A549 (cell line): ENCODE data around the gene CDCA3. TPM values are rescaled to one million over a fixed set of nuclear protein-coding genes. Genes with fewer than 3 reads are reported as not detected.
"Not testable (repeated sequence)": the region's sequence is repeated elsewhere in the genome, so short reads cannot be mapped to it uniquely, and the experiment has no call there.

ENCODE experiments used
- ATAC-seq, 2 experiments: fragments of 200-7000 bp in 1 of 2; fragments of >200 bp in 1 of 2; cut with Nextera tagmentation in 1 of 2; cut with Tn5 transposase in 1 of 2; 3 replicates each; pipeline versions ENCODE4 v1.8.0 to v1.9.1; 2018 to 2020; ENCODE audit warnings: mild to moderate bottlenecking in 1 of 2, moderate library complexity in 1 of 2
- CTCF ChIA-PET: fragments of 300-600 bp; sonication (Branson Sonifier 250); formaldehyde crosslinking; extraction: SDS; loops from one replicate; lab custom pipeline; 2021; ENCODE audit warnings: antibody characterized with exemption, inconsistent platforms; lab: Yijun Ruan, JAX
- POLR2A ChIA-PET: fragments of 350-600 bp; formaldehyde crosslinking; extraction: SDS; loops from one replicate; lab custom pipeline; 2021; ENCODE audit warnings: antibody characterized with exemption, inconsistent platforms; lab: Yijun Ruan, JAX
- DNase-seq, 2 experiments: peaks; one replicate each; pipeline versions ENCODE4 v3.0.0 to v3.0.0-alpha.2; 2011 to 2016; ENCODE audit warnings: low read depth in 1 of 2, low spot score in 1 of 2
- FAIRE-seq: peaks from 2 replicates; lab custom pipeline; 2011; peaks lifted over from hg19 to GRCh38; lab: Jason Lieb, UNC
- H3K27ac ChIP-seq, 2 experiments: fragments of >200 bp; sonication (Bioruptor Twin); formaldehyde crosslinking; 3 replicates each; pipeline ENCODE4 v1.5.1; 2016 to 2017
- H3K4me1 ChIP-seq: fragments of >200 bp; sonication (Bioruptor Twin); formaldehyde crosslinking; 3 replicates; pipeline ENCODE4 v1.6.1; 2016
- H3K4me2 ChIP-seq: fragments of >200 bp; sonication (Bioruptor Twin); formaldehyde crosslinking; 3 replicates; pipeline ENCODE4 v1.6.1; 2016
- H3K4me3 ChIP-seq: fragments of >200 bp; sonication (Bioruptor Twin); formaldehyde crosslinking; 3 replicates; pipeline ENCODE4 v1.5.1; 2016
- H3K9me3 ChIP-seq: fragments of >200 bp; sonication (Bioruptor Twin); formaldehyde crosslinking; 3 replicates; pipeline ENCODE4 v1.6.1; 2016
- BCL3 ChIP-seq: fragments of >200 bp; sonication (Bioruptor Twin); formaldehyde crosslinking; IDR thresholded peaks from 3 replicates; pipeline ENCODE4 v1.6.1; 2016
- CBX8 ChIP-seq: fragments of 200-600 bp; sonication (generic); IDR thresholded peaks from 2 replicates; pipeline ENCODE4 v1.6.1; 2016
- CTCF ChIP-seq: fragments of >200 bp; sonication (Bioruptor Twin); formaldehyde crosslinking; IDR thresholded peaks from 3 replicates; pipeline ENCODE4 v1.5.1; 2016
- ESRRA ChIP-seq: fragments of 150-350 bp; IDR thresholded peaks from 2 replicates; pipeline ENCODE4 v1.6.1; 2014; ENCODE audit warnings: mild to moderate bottlenecking, low read length, borderline replicate concordance
- FOSB ChIP-seq: fragments of 250-450 bp; sonication (Bioruptor Pico); IDR thresholded peaks from 2 replicates; pipeline ENCODE4 v1.5.0; 2020; ENCODE audit warnings: mild to moderate bottlenecking, moderate library complexity
- GATA3 ChIP-seq: IDR thresholded peaks from 2 replicates; pipeline ENCODE4 v1.6.1; 2012; ENCODE audit warnings: borderline replicate concordance
- HDAC2 ChIP-seq: fragments of 200-600 bp; sonication (generic); IDR thresholded peaks from 2 replicates; pipeline ENCODE4 v1.6.1; 2016
- JUN ChIP-seq, 2 experiments: fragments of >200 bp; sonication (Bioruptor Twin); formaldehyde crosslinking; IDR thresholded peaks; 2 replicates in 1 of 2; 3 replicates in 1 of 2; pipeline ENCODE4 v1.6.1; 2016 to 2017
- KDM1A ChIP-seq: fragments of 200-600 bp; sonication (generic); IDR thresholded peaks from 2 replicates; pipeline ENCODE4 v1.6.1; 2016; ENCODE audit warnings: low read depth, mild to moderate bottlenecking
- MAX ChIP-seq: IDR thresholded peaks from 2 replicates; pipeline ENCODE4 v1.6.1; 2012
- MAZ ChIP-seq: fragments of 150-350 bp; IDR thresholded peaks from 2 replicates; pipeline ENCODE4 v1.6.1; 2014; ENCODE audit warnings: antibody characterized with exemption, low read depth, low read length, borderline replicate concordance
- PBX3 ChIP-seq: IDR thresholded peaks from 2 replicates; pipeline ENCODE4 v1.6.1; 2012
- PHF8 ChIP-seq: fragments of 200-600 bp; sonication (generic); IDR thresholded peaks from 2 replicates; pipeline ENCODE4 v1.6.1; 2016; ENCODE audit warnings: low read depth, mild to moderate bottlenecking, antibody characterized with exemption, moderate library complexity, borderline replicate concordance
- POLR2A ChIP-seq: IDR thresholded peaks from 2 replicates; pipeline ENCODE4 v1.6.1; 2012; ENCODE audit warnings: mild to moderate bottlenecking, low read length
- POLR2AphosphoS2 ChIP-seq: conservative IDR thresholded peaks from 2 replicates; pipeline ENCODE4 v1.6.1; 2012; ENCODE audit warnings: low read length, improper control_type of control experiment, inconsistent platforms
- SMC3 ChIP-seq: fragments of >200 bp; sonication (Bioruptor Twin); formaldehyde crosslinking; IDR thresholded peaks from 3 replicates; pipeline ENCODE4 v1.6.1; 2018; ENCODE audit warnings: inconsistent platforms
- SREBF2 ChIP-seq: fragments of 450-650 bp; IDR thresholded peaks from 2 replicates; pipeline ENCODE4 v1.6.1; 2014; ENCODE audit warnings: mild to moderate bottlenecking, moderate library complexity
- ZC3H11A ChIP-seq: fragments of 450-650 bp; IDR thresholded peaks from 2 replicates; pipeline ENCODE4 v1.6.1; 2014; ENCODE audit warnings: antibody characterized with exemption, mild to moderate bottlenecking
- ZNF302 ChIP-seq: fragments of 250-450 bp; sonication (Bioruptor Pico); IDR thresholded peaks from 2 replicates; pipeline ENCODE4 v1.9.0; 2021; ENCODE audit warnings: inconsistent platforms, mild to moderate bottlenecking, moderate library complexity
- ZSCAN20 ChIP-seq: fragments of 250-450 bp; sonication (Bioruptor Pico); IDR thresholded peaks from 2 replicates; pipeline ENCODE4 v1.8.0; 2022; ENCODE audit warnings: mild to moderate bottlenecking, moderate library complexity
- WGBS: methylation state at CpG from one replicate; pipeline ENCODE4 v1.1.6; 2017; ENCODE audit errors: missing lambda C conversion rate; 5-methylcytosine and 5-hydroxymethylcytosine counted together
- polyA plus RNA-seq, 4 experiments: library from polyadenylated mRNA; depleted of rRNA in 3 of 4; stranded (reverse); fragments of >200 nt; fragmentation: RNase III in 1 of 4; extraction: RNeasy Plus Mini Kit Qiagen cat#74134 plus additional on column Dnase treatment in 1 of 4; gene quantifications; 2 replicates in 3 of 4; 3 replicates in 1 of 4; pipeline ENCODE4 v1.2.3, GENCODE V29; 2011 to 2017

CDCA3 gene
- polyA plus RNA-seq, 2 of the 4 experiments (the other 2 are of a cell fraction): 57.5 to 80.2 TPM

GRCh38 chr12:6871052-6871957 is 20.2 kb upstream of the CDCA3 start:
- TF ChIP-seq ZSCAN20 (no peak), ZC3H11A (no peak), POLR2AphosphoS2 (peak; percentile 79), PHF8 (no peak), CBX8 (no peak), JUN (IDR thresholded peaks at IDR 0.05) (peak; percentile 58 to 62; a peak in 3 of 5 replicates), PBX3 (peak; percentile 88), POLR2A (peak; percentile 65), MAX (peak; percentile 35; the same call in 1 of the 2 replicates), ZNF302 (no peak), SREBF2 (no peak), SMC3 (no peak), GATA3 (peak; percentile 40), HDAC2 (no peak), BCL3 (peak; percentile 30; the same call in 1 of the 3 replicates), KDM1A (no peak), FOSB (no peak), MAZ (no peak)
- ChIA-PET CTCF (interaction anchor here (0.5 to 17.9 kb wide), 21 partner anchors 8 to 416 kb away, joined by 3 to 399 read pairs (median 15); partner anchors contain the start of genes ATN1, C12orf57, CDCA3 and ENO2), POLR2A (interaction anchor here (0.9 to 6.0 kb wide), 3 partner anchors 21 to 90 kb away, joined by 3 to 105 read pairs (median 30); partner anchors contain the start of genes C12orf57 and RNU7-1)
- DNase-seq (peak; percentile 76 to 82), ATAC-seq (peak; percentile 26 to 59), FAIRE-seq (no peak)
- WGBS: 42% methylated on average over 8 of the region's 12 CpGs
- Histone ChIP-seq H3K4me1 (peaks cover 50% of the 10 kb centered on the region), H3K27ac (peak overlapping the region; percentile 93 to 94), H3K4me2 (peak overlapping the region; percentile 100), H3K4me3 (peak overlapping the region; percentile 77), H3K9me3 (no peaks in the 10 kb centered on the region)

GRCh38 chr12:6870304-6870703 is 19.2 kb upstream of the CDCA3 start:
- 52% methylated on average over 4 of the region's 4 CpGs for WGBS
- ChIA-PET CTCF (interaction anchor here (1.4 to 17.9 kb wide), 17 partner anchors 11 to 117 kb away, joined by 3 to 399 read pairs (median 15); partner anchors contain the start of genes ATN1, C12orf57, CDCA3 and ENO2), POLR2A (interaction anchor here (1.9 to 6.0 kb wide), 3 partner anchors 18 to 56 kb away, joined by 12 to 105 read pairs (median 74); partner anchors contain the start of genes CDCA3 and USP5)
- peak overlapping the region; percentile 100 for H3K4me2 ChIP-seq
- H3K9me3 ChIP-seq, H3K4me3 ChIP-seq, DNase-seq, ATAC-seq, FAIRE-seq: not testable (repeated sequence)
- peaks cover 52% of the 10 kb centered on the region for H3K4me1 ChIP-seq
- peak overlapping the region; percentile 7 to 97; a peak in 3 of 6 replicates for H3K27ac ChIP-seq

- peak; percentile 82 to 86 for DNase-seq
- H3K4me2 ChIP-seq: peak overlapping the region; percentile 100
- peaks cover 44% of the 10 kb centered on the region for H3K4me1 ChIP-seq
- ChIA-PET POLR2A (interaction anchor here (0.7 to 6.0 kb wide), 10 partner anchors 17 to 180 kb away, joined by 3 to 105 read pairs (median 6); partner anchors contain the start of genes C12orf57, CDCA3, MLF2 and RNU7-1), CTCF (interaction anchor here (0.6 to 17.9 kb wide), 35 partner anchors 10 to 546 kb away, joined by 3 to 399 read pairs (median 5); partner anchors contain the start of genes ATN1, C12orf57, CDCA3 and ENO2)
- ATAC-seq: peak; percentile 6 to 13; a peak in 4 of 6 replicates
- peak overlapping the region; percentile 97 to 99 for H3K27ac ChIP-seq
- H3K4me3 ChIP-seq: peak overlapping the region; percentile 100
- WGBS: 26% methylated on average over 10 of the region's 12 CpGs
- H3K9me3 ChIP-seq: no peaks in the 10 kb centered on the region
- no peak for FAIRE-seq
- TF ChIP-seq CTCF: peak; percentile 91
- 0 out of 2 replicates have a peak, but pooled peaks have one; percentile 48 for TF ChIP-seq POLR2AphosphoS2
- TF ChIP-seq MAX: peak; percentile 18; the same call in 1 of the 2 replicates
- no peak for TF ChIP-seq ESRRA
- TF ChIP-seq ZC3H11A: no peak
- TF ChIP-seq POLR2A: peak; percentile 18; the same call in 1 of the 2 replicates
- TF ChIP-seq BCL3: 0 out of 3 replicates have a peak, but pooled peaks have one; percentile 6
Observed at GRCh38 chr12:6869049-6870021, 18.2 kb upstream of the CDCA3 start.
